GM12892 (cell line): ENCODE measurements around the gene HTR1D.

Source experiments
- DNase-seq: peaks from one replicate; pipeline ENCODE4 v3.0.0; 2011; ENCODE audit not compliant: insufficient read length
- FAIRE-seq: peaks from 2 replicates; lab custom pipeline; 2011; peaks lifted over from hg19 to GRCh38; lab: Jason Lieb, UNC
- POLR2A ChIP-seq: IDR thresholded peaks from 2 replicates; pipeline ENCODE4 v1.6.1; 2011; ENCODE audit warnings: low read depth, low read length, control low read depth
- POLR2AphosphoS5 ChIP-seq: IDR thresholded peaks from 2 replicates; pipeline ENCODE4 v1.6.1; 2011; ENCODE audit warnings: low read depth, low read length, control low read depth
- TAF1 ChIP-seq: IDR thresholded peaks from 2 replicates; pipeline ENCODE4 v1.6.1; 2011; ENCODE audit warnings: low read depth, mild to moderate bottlenecking, control low read depth, low read length, borderline replicate concordance

HTR1D gene

DNA sequence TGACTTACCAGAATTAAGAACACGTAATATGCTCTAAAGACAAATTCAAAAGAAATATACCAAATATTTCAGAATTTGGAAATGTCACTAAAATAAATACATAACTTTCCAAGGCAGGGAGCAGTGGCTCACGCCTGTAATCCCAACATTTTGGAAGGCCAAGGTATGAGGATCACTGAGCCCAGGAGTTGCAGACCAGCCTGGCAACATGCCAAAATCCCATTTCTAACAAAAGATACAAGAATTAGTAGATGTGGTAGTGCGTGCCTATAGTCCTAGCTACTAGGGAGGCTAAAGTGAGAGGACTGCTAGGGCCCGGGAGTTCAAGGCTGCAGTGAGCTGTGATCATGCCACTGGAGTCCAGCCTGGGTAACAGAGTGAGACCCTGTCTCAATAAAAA lies 60.4 kb downstream of the HTR1D start:
- FAIRE-seq (no peak), DNase-seq (no peak)
- TF ChIP-seq POLR2A (no peak), TAF1 (no peak), POLR2AphosphoS5 (no peak)

DNA sequence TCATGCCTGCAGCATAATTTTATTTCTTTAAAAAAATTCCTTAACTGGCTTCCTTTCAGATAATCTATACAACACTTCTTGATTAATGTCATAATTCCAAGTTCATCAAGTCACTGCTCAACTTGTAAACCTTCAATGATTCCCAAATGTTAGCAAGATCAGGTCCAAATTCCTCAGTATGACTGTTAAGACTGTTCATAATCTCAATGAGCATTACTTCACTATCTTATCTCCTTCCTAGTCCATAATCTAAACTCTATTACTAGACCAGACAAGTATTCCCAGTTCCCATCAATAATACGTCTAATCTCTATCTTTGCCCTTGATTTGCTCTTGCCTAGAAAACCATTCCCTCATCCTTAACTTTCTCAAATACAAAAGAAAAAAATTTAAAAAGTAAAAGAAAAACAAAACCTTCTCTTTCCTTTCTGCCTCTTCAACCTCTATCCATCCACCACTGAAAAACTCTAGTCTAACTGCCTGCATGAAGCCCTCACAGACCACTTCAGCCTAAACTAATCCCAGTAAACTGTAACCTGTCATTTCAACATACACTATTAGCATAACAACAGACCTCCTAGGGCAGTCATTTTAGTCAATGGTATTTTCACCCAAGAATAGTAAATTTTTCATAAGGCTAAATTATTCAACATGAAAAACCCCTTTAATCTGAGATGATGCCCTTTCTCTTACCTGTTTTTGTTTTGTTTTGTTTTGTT lies 64.2 kb downstream of the HTR1D start:
- no peak for FAIRE-seq
- no peak for DNase-seq
- TF ChIP-seq POLR2A (no peak), TAF1 (no peak), POLR2AphosphoS5 (no peak)

DNA sequence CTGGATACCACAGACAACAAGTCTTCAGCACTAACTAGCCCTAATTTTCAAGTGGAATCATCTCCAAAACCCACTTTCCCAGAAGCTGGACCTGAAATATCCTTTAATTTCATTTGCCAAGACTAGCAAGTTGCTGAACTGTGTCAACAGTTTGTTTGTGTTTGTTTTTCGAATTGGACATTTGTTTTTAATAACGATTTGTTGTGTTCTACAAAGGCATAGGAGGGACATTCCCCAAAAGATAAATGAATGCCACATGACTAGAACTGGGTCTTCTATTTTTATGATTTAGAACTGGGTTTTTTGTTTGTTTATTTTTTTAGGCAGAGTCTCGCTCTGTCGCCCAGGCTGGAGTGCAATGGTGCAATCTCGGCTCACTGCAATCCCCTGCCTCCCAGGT lies 66.6 kb downstream of the HTR1D start:
- FAIRE-seq (no peak), DNase-seq (no peak)

DNA sequence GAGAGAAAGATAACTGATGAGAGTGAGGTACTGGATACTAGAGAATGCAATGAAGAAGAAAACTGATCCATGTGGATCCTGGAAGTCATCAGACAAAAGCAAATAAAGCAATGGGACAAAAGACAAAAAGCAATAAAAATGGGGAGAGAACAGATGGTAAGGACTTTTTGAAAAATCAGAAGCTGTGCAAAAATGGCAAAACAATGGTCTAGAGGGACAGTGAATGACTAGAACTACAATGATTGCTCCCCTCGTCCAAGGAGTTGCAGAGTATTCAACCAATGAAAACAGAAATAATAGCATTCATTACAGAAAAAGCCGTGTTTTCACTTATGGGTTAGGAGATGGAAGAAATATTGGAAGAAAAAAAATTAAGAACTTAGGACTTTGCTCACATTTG lies 67.2 kb downstream of the HTR1D start:
- FAIRE-seq: no peak
- DNase-seq: no peak
- TF ChIP-seq POLR2A (no peak), POLR2AphosphoS5 (no peak), TAF1 (no peak)

More for the DNA sequence above, 66.6 kb downstream of the HTR1D start:
- no peak for TF ChIP-seq TAF1
- TF ChIP-seq POLR2A: no peak
- TF ChIP-seq POLR2AphosphoS5: no peak

DNA sequence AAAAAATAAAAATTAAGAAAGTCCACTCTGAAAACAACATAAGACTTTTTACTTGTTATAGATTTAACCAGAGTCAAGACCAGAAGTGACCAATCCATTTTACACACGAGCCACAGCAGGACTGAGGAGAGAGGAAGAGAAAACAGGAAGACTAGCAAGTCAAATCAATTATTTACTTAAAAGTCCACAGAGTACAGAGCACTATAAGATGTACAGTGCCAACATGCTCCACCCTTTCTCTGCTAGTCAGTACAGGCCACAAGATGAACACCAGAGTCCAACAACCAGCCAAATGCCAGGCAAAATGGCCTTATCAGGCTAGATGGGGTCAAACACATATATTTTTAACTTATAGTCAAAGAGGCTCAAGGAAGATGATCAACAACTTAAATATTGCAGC lies 68.2 kb downstream of the HTR1D start:
- FAIRE-seq: no peak
- TF ChIP-seq POLR2A (no peak), POLR2AphosphoS5 (no peak), TAF1 (no peak)
- DNase-seq: no peak

DNA sequence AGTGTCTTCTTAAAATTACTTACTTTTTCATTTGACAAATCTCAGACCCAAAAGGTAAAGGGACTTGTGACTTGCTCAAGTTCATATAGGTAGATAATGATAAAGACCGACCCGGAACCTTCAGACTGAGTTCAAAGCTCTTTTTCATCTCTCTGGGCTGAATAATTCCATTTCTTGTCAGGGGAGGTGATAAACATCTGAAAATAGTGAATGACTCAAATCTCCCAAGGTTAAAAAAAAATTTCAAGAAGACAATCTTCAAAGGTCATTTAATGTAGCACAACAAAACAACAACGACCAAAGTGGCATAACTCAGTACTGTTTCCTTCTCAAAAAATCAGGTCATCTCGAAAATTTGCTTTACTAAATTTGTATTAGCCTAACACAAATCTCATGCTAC lies 69.2 kb downstream of the HTR1D start:
- FAIRE-seq (no peak), DNase-seq (no peak)
- TF ChIP-seq TAF1 (no peak), POLR2A (no peak), POLR2AphosphoS5 (no peak)
